ENCODE data around the gene AKAP1.

AKAP1 gene

DNA sequence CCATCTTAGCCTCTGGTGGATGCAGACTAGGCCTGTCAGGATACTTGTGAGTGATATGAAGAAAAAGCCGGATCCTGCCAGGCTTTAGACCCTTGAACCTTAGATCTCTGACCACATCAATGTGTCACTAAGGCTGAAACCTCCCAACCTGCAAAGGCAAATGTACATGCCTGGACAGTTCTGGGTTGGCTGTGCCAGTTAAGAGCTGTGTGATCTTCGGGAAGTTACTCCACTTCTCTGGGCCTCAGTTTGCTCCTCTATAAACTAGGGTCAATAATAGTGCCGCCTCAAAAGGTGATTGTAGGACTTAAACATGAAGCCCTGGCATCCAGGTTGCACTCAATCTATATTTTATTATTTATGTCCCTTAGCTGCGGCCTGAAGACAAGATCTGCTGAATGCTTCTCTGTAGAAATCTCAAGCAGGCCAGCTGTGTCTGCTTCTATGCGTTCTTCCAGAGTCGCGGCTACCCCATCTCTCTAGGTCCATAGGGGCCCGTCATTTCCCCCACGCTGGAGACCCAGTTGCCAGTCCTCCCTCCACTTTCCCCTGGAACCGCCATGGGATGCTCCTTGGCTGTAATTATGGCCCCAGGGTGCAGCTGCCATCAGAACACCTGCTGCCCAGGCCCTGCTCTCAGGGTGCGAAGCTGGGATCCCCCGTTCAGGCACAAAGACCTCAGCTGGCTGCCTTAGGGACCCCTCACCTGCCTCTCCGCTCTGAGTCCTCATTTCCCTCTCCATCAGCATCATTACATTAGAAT, 50.2 kb downstream of the AKAP1 start:
- peak in 1 of 2 experiments; percentile 43 for DNase-seq

DNA sequence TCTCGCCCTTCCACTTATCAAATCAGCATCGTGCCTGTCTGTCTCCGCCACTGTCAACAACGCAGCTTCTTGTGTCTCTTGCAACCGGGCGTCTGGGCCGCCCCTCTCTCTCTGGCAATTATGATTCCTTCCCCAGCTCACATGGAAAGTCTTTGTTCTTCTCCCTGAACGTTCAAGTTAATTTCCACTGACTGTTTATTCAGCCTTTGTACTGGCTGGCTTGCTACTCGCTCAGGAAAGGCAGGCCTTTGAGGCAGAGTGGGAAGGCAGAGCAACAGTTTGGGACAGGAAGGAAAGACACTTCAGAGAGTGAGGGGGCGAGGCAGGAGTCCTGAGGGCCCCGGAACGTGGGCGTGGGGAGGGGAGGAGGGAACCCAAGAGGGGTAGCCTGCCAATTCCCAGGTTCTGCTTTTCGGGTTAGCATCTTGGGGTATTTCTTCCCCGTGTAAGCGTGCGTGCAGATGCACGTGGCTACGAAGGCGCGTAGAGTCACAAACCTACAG, 50.8 kb downstream of the AKAP1 start:
- peak; percentile 6 to 43 for DNase-seq

DNA sequence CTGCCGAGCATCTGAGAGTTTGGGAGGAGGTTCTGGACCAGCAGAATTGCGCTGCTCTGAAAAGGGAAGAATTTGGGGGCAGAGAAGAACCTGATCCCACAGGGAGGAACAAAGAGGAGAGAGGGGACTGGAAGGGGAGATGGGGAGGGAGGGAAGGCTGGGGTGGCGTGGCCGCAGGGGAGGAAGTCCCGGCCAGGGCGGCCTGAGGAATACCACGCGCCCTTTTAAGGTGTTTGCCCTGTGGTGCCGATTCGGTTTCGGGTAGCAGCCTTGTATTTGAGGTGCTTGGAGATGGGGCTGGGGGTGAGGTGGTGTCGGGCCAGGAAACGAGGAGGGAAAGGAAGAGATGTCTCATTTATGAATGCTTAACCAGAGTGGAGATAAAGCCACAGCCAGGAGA, 51.3 kb downstream of the AKAP1 start:
- no peak for DNase-seq

DNA sequence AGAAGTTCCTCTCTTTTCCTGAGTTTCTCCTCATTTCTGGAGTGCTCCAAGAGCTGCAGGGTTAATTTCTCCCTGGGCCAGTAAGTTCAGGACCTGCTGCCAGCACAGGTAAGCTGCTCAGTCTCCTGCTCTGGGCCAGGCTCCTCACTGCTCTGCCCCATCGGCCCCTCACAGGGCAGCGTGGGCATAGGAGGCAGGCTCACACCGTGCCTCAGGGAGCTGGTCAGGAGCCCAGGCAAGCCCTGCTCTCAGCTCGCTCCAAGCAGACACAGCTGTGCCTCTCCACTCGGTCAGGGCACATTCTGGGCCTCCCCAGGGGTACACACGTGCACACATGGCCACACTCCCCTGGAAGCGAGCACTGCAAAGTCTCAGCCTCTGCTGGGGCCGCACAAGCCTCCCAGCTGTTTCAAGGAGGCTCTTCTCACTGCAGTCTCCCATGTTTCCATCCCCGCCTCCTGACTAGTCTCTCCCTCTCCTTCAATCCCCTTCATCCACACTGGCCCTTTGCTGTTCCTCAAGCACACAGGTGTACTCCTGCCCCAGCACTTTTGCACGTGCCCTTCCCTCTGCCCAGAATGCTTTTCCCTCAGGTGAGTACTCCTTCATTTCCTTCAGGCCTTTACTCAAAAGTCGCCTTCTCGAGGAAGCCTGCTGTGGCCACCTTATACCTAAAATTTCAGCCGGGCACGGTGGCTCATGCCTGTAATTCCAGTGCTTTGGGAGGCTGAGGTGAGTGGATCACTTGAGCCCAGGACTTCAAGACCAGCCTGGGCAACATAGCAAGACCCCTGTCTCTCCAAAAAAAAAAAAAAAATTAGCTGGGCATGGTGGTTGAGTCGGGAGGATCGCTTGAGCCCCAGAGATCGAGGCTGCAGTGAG, 53.2 kb downstream of the AKAP1 start:
- no peak for DNase-seq

DNA sequence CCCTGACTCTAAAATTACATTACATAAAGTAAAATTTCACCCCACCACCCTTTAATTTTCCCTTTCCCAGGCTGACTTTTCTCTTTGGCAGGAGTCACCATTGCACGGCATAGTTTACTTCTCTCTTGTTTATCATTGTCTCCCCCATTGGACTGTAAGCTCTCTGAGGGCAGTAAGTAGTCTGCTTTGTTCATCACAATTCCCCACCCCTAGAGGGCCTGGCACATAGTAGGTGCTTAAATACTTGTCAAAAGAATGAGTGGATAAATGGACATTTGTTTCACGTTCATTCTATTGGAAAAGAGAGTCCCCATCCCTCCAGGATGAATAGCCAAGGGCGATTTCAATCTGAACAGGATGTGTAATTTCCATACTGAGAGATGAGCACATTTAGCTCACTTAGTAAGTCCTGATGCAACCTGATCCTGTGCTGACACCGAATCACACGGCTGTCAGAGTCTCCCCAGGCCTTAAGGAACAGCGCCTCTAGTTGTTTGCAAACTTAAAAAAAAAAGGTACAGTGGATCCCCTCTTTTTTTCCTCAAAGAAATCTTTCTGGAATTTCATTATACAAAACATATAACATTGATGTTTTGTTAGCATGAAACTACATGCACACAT, 54.0 kb downstream of the AKAP1 start:
- DNase-seq, result peak; percentile 53 to 71

DNA sequence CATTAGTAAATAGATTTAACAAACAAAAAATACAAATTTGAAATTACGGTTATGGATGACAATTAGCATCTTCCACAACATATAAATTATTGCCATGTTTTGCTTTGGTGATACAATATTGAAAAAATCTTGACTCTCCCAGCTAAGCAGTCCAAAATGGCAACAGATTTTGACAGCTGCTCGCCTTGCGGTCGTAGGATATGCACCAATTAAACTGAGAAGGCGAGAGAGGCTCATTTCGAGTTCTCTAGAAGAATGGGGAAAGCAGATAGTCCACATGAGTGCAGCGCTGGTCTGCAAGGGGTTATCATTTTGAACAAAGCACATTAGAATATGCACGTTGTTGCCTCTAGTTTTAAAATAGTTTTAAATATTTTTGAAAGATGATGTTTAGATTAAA, 55.3 kb downstream of the AKAP1 start:
- DNase-seq, result no peak

DNA sequence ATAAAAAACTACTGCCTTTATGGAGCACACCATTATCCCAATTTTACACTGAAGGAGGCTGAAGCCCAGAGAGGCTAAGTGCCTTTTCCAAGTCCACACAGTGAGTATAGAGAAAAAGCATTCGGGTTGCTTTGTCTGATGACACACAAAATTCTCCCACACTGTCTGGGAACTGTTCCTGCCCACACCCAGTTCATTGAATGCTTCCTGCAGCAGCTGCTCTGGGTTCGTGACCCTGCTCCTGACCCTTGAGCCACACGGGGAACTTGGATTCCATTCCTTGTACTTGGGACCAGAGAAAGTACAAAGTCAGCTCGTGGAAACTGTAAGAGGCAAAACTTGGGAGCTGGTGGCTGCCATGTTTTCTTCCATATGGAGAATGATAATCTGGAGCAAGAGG, 57.9 kb downstream of the AKAP1 start:
- no peak for DNase-seq

DNA sequence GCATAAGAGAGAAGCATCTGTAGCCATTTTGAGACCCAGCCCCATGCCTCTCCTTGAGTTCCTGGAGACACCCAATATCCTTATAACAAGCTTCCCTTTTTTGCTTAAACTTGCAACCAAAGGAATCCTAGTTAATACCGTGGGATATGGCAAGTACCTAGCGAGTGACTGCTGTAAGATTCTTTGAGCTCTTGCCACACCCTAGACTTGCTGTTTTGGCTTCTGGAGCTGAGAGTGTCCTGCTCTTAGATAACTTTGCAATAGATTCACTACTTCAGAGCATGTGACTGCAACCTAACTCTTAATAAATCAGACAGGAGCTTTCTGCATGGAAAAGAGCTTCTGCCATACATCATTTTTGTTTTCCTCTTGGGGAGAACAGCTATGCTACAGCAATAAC, 58.3 kb downstream of the AKAP1 start:
- DNase-seq, result no peak

DNA sequence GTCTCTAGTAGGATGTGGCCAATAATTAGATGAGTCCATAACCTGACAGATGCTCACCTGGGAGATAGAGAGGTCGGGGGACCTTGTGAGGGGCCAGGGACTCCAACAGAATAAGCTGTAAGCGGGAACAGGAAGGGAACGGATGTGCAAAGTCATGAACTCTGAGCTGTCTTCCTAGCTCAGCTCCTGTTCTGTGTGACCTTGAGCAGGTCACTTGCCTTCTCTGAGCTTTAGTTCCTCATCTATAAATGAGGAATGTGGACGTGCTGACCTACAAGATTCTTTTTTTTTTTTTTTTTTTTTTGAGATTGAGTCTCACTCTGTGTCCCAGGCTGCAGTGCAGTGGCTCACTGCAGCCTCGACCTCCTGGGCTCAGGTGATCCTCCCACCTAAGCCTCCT, 58.9 kb downstream of the AKAP1 start:
- no peak for DNase-seq

DNA sequence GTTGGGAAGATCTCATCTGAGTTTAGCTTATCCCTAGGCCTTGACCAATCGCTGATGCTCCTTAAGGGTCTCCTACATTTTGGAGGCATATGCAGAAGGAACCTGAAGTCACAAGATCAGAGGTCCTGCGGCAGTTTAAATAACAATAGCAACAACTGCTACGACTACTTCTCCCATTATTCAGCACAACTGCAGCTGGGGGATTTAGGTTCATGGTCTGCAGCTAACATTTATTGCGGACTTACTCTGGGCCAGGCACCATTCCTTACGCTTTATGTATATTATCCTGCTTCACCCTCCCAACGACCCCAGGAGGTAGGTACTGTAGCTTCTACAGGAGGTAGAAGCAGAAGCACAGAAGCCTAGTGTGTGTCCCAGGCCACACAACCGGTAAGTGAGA, 59.5 kb downstream of the AKAP1 start:
- DNase-seq, result no peak

DNA sequence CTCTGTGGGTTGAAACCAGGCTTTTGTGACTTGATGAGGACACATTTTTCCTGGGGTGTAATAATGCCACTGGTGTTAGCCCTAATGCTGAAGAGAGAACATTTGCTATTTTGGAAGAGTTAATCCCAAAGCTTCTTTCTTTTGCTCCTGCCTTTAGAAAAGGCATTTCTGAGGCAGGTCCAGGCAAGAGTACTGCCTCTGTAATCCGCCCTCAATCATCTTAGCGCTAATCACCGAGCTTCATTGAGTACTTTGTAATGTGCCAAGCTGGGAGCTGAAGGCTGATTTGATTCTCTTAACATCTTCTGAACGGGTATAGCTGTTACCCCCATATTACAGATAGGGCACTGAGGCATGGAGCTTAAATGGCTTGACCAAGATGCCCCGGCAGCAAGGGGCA, 60.3 kb downstream of the AKAP1 start:
- no peak for DNase-seq

DNA sequence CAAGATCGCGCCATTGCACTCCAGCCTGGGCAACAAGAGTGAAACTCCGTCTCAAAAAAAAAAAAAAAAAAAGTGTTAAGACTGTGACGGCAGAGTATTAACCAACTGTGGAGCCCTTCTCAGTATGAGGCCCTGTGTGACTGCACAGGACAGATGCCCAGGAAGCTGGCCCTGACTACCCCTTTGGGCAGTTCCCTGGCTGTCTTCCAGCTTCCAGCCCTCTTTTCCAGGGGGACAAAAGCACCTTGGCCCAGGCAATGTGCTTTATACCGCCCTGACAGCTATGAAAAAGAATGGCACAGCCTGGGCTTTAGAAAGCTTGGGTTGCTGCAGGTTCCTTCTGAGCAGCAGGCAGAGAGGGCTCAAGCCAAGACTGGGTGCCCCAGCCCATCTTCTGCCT, 61.2 kb downstream of the AKAP1 start:
- no peak for DNase-seq

DNA sequence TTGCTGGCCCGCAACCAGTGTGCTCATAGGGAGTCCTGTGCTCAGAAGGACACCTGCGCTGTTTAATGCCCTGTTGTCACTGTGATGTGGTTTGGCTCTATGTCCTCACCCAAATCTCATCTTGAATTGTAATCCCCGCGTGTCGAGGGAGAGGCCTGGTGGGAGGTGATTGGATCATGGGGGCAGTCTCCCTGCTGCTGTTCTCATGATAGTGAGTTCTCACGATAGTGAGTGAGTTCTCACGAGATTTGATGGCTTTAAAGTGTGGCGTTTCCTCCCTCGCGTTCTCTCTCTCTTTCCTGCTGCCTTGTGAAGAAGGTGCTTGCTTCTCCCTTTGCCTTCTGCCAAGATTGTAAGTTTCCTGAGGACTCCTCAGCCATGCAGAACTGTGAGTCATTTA, 66.8 kb downstream of the AKAP1 start:
- no peak for DNase-seq

DNA sequence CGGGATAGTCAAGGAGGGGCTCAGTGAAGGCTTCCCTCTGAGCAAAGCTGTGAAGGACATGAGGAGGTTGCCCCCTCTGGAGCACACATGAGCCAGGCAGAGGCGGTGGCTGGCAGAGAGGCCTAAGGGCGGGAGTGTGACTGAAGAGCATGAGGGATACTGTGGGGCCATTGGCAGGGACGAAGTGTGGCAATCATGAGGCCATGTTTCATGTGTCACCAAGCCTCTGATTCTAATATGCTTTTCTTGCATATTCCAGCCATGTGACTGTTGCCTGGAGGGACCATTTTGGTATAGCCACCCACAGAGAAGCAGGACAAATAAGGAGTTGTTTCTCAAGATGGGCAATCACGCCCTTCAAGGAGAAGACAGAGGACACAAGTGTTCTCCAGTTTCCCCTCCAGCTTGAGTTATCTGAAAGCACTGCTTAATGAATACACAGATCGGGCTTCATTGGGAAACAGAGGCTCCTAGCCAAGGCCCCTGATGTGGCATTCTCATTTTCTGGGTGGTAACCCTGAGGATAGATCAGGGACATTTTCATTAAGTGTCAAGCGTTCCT, 68.0 kb downstream of the AKAP1 start:
- no peak for DNase-seq

DNA sequence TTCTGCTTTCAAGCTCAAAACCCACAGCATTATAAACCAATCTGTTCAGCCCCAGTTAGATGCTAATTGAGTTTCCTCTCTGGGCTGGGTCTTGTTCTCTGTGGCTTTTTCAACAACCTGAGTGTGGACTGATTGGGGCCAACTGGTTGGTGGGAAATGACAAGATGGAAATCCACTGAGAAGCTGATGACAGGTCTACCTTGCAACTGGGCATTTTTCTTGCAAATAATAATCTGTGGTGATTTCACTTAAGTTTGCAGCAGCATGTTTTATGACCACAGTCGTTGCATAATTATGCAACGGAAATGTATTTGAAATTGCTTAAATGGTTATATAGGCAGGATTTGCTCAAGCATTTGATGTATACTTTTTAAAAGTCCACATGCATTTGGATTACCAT, 69.9 kb downstream of the AKAP1 start:
- no peak for DNase-seq

DNA sequence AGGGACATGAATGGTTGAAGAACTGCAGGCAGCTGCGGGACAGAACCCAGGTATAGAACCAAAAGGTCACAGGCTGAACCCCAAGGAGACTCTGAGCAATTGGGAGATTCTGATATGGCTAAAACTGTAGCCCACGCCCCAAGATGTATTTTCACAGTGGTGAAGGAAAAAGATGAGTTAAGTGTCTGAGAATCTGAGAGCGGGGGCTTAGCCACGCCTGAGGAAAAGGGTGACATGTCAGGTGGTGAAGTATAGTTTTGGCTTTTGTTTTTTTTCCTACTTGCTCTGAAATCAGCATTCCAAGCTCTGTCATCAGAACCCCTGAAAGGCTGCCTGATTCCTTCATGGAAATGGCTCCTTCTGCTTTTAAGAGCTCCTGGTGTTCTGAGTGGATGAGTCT, 73.3 kb downstream of the AKAP1 start:
- DNase-seq, result no peak

DNA sequence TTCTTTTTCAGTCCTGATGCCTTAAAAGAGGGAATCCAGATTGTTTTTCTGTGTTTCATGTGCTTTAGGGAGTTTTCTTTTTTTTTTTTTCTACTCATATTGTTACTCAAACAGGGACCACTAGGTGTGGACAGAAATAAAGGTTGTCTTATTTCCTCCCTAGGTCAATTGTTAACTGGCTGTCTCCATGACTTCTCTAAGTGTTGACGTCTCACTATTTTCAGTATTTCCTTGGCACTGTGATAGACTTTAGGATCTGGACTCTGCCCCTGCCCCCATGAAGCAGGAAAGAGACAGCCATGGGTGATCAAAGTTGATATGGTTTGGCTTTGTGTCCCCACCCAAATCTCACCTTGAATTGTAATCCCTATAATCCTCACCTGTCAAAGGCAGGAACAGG, 73.7 kb downstream of the AKAP1 start:
- no peak for DNase-seq

DNA sequence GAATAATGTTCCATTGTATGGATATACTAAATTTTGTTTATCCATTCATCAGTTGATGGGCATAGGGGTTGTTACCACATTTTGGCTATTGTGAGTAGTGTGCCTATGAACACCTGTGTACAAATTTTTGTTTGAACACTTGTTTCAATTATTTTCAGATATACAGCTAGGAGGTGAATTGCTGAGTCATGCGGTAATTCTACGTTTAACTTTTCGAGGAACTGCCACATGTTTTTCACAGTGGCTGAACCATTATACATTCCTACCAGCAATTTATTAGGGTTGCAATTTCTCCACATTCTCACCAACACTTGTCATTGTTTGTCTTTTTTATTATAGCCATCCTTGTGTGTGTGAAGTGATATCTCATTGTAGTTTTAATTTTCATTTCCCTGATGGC, 75.6 kb downstream of the AKAP1 start:
- no peak for DNase-seq

DNA sequence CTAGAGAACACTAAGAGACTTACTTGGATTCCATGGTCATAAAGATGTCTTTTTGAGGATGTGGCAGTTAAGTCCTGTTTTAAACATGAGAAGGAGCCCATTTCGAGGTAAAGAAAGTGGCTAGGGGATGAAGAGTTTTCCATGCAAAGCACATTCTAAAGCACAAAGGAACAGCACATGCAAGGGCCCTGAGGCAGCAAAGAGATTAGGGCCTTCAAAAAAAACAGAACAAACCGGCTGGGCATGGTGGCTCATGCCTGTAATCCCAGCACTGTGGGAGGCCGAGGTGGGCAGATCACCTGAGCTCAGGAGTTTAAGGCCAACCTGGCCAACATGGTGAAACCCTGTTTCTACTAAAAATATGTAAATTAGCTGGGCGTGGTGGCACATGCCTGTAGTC, 79.8 kb downstream of the AKAP1 start:
- DNase-seq, result no peak

DNA sequence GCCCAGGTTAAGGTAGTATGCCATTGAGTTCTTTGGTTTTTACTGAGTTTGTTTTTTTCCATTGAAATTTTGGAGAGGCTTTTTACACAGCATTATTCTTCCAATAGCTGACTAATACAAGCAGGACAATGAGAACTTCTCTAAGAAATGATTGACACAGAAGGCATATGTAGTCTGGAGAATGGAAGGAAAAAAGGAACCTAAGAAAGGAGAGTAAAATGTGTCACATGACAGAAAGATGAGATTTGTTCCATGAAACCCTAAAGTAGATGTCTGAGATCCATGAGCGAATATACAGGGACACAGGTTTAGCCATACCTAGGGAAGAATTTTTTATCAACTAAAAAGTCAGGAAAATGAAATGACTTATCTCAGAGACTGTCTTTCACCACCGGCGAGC, 80.7 kb downstream of the AKAP1 start:
- no peak for DNase-seq

DNA sequence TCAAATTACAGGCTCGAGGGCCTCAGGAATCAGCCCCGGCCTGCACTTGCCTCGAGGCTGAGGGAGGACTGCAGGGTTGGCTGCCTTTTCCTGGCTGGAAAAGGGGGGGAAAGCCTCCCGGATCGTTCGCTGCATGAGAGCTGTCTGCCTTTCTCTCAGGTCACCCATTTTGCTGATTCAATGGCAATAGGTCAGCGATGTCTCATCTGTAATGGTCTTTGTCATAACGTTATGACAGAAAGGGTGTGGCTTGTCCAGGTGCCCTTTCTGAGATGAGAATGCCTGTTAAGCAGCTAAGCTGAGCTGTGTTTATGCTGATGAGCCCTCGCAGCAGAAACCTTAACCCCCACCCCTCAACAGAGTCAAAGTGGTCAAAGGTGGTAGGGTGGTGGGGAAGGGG, 81.8 kb downstream of the AKAP1 start:
- DNase-seq, result no peak

DNA sequence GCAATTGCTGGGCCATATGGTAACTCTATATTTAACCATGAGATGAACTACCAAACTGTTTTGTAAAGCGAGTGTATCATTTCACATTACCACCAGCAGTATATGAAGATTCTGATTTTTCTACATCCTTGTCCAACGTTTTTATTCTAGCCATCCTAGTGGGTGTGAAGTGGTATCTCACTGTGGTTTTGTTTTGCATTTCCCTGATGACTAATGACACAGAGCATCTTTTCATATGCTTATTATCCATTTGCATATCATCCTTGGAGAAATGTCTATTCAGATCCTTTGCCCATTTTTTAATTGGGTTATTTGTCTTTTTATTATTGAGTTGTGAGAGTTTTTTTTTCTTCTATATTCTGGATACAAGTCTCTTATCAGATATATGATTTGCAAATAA, 83.6 kb downstream of the AKAP1 start:
- peak in 1 of 2 experiments; percentile 21 for DNase-seq

DNA sequence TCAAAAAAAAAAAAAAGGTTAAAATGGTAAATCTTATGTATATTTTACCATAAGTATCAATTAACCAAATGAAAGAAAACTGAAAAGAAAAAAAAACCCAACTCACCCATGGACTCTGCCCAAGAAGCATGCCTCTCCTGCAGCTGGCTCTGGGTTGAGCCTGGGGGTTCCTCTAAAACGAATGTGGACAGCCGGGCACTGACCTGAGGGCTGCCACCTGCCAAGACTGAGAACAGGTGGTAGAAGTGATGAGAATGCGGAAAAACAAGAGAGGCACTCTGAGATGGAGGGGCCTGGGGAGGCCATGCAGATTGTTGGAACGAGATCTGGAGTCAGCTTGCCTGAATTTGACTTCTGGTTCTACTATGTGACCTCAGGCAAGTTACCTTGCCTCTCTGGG, 85.8 kb downstream of the AKAP1 start:
- no peak for DNase-seq

Measured in NCI-H526 (cell line).